DMS114 treated with DMSO at 0.1 percent for 48 hours (cell line): Measurements from ENCODE around the gene KIAA1614.

Experiments used
- DNase-seq: peaks from one replicate; lab custom pipeline; 2025; ENCODE audit not compliant: unreplicated experiment; lab: John Stamatoyannopoulos, UW

The KIAA1614 gene

DNA sequence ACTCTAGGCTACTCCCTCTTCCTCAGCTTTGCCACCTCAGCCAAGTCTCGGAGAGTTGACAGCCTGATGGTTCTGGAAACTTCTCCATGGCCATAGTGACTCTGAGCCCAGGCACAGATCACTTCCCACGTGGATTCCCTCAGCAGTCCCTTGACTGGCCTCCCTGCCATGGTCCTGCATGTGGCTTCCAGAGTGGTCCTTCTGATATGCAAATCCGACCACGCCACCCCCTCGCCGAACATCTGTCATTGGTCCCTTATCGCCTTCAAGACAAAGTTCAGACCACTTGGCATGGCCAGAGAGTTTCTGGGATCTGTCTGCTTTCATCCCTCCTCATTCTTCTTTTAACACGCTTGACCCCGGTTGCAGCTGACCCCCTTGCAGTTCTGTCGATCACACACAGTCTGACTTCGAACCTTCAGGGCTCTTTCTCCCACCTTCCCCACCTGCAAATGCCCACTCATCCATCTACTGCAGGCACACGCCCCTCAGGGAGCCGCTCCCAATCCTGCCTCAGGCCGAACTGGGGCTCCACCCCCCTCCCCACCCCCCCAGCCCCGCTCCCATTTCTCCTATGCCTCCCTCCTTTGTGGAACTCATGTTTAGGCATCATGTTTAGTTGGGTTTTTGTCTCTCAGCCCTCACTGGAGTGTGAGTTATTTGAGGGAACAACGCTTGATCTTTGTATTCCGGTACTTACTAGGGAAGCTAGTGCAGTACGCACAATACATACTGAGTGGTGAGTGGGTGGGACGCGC lies 29.0 kb downstream of the KIAA1614 start:
- DNase-seq, result no peak

GRCh38 chr1:180945151-180945550 lies 32.5 kb downstream of the KIAA1614 start:
- no peak for DNase-seq

GRCh38 chr1:180945551-180945950 lies 32.9 kb downstream of the KIAA1614 start:
- no peak for DNase-seq

DNA sequence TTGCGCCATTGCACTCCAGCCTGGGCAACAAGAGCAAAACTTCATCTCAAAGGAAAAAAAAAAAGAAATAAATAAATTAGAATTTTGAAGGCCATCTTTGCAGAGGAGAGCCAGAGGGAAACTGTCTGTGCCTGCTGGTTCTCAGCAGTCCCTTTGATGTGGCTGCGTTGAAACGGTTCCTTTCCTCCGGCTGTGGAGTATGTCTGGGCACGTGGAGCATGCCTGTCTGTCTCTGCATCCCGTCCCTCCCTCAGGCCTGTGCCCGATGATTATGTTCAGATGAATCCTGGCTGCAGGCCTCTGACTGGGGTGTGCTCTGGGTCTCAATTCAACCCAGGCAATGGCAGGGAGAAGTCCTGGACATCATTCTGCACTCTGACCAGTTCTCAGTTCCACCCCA lies 33.4 kb downstream of the KIAA1614 start:
- no peak for DNase-seq

GRCh38 chr1:180946541-180947498 lies 34.1 kb downstream of the KIAA1614 start:
- DNase-seq, result no peak

GRCh38 chr1:180947499-180947885 lies 34.8 kb downstream of the KIAA1614 start:
- no peak for DNase-seq

DNA sequence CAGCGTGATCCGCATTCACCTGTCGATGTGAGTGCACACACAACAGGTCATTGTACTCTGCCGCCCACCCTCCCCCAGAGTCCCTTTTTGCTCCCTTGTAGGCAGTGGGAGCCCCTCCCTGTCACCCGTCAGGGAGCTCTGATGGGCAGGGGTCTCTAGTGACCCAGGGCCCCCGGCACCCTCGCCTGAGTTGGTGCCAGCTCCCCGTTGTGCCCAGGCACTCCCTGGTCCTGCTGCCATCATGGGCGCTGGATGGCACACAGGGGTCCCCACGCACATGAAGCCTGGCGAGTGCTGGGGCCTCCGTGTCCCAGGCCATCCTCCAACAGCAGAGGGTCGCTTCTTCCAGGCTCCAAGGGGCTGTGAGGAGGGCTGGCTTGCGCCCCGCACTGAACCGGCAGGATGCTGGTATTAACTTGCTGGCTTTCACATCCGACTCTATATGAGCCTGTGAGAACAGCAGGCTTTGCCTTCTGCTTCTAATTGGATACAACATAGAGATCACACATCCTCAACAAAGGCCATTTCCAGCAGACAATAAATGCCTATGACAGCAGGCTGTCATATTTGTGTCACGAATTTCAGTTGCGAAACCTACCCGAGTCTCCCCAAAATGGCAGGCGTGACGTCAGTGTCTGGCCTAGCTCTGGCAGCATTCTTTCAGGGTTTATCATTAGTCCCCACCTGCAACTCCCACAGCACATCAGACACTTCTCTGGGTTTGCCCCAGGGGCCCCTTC lies 35.4 kb downstream of the KIAA1614 start:
- no peak for DNase-seq

GRCh38 chr1:180948641-180949615 lies 36.2 kb downstream of the KIAA1614 start:
- no peak for DNase-seq

- no peak for DNase-seq
These were observed 36.9 kb downstream of the KIAA1614 start for GRCh38 chr1:180949616-180950000.

- no peak for DNase-seq
These were observed 37.6 kb downstream of the KIAA1614 start for GRCh38 chr1:180950321-180950720.

- DNase-seq, result no peak
These were observed 38.6 kb downstream of the KIAA1614 start for GRCh38 chr1:180951186-180951745.

DNA sequence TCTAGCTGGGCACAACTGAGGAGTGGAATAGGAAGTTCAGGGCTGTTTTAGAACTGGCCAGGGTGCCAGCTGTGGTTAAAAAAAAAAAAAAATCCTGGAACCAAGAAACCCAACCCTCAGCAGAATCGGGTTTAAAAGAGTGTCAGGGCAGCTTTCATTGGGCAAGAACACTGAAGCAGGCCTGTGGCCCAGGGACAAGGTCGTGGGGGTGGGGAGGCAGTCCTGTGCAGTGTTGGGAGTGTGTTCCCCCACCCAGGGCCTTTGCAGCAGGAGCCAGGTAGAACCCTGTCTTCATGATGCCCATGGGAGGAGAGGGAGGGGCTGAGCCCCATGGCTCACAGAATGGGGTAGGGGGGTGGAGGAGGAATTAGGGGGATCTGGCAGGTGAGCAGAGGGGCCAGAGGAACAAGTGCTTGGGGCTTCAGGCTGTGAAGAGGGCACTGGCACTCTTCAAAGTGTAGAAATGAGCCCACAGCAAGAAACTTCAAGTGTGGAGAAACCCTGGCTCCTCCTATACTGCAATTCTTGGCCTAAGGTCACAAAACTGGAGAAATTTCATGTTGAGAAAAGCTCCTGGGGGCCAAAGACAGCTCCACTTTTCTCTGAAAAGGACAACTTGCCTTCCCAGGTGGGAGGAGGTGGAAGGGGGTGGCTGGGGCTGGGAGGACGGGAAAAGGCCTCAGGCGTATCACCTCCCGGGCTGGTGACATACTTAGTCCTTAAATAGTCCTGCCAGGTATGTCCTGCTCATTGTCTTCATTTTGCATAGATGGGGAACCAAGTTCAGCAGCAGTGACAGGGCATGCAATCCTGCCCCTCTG lies 39.3 kb downstream of the KIAA1614 start:
- no peak for DNase-seq

DNA sequence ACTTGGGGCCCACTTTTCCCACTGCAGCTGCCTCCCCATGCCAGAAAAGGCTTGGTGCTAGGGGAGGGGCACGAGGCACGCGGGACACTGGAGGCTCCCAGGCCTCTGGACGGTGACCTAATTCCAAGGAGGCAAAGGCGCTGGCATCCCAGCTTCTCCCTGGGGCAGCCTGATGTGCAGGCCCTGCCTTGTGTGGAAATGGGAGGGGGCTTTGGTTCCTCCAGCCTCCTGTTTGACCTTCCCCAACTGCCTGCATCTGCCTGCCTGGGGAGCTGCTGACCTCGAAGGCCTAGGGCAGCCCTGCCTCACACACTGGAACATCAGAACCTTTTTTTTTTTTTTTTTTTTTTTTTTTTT lies 39.9 kb downstream of the KIAA1614 start:
- DNase-seq, result no peak

DNA sequence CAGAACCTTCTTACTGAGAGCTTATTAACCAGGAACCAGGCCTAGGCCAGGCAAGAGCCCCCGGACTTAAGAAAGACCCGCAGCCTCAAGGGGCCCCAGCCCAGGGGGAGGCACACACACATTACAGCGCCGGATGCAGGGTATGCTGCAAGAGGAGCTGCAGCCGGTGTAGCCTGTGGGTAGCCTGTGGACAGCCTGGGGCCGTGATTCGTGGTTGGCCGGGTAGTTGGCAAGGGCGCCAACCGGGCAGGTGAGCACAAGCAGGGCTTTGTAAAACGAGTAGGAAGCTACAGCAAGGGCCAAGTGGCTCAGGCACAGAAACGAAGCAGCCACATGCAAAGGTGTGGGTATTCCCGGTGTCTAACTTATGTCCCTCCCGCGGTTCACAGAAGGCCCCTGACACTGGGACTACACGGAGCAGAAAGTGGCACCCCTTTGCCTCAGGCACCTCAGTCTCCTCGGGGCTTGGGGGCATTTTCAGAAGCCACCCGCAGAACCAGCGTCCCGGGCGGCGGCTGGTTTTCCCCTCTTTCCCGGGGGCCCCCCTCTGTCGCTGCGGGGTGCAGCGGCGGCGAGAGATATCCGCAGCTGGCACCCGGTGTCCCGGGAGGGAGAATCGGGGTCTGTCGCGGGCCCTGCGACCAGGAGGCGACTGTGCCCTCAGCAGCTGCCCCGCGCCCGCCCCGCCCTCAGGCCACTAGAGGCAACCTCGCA lies 40.8 kb downstream of the KIAA1614 start:
- no peak for DNase-seq

DNA sequence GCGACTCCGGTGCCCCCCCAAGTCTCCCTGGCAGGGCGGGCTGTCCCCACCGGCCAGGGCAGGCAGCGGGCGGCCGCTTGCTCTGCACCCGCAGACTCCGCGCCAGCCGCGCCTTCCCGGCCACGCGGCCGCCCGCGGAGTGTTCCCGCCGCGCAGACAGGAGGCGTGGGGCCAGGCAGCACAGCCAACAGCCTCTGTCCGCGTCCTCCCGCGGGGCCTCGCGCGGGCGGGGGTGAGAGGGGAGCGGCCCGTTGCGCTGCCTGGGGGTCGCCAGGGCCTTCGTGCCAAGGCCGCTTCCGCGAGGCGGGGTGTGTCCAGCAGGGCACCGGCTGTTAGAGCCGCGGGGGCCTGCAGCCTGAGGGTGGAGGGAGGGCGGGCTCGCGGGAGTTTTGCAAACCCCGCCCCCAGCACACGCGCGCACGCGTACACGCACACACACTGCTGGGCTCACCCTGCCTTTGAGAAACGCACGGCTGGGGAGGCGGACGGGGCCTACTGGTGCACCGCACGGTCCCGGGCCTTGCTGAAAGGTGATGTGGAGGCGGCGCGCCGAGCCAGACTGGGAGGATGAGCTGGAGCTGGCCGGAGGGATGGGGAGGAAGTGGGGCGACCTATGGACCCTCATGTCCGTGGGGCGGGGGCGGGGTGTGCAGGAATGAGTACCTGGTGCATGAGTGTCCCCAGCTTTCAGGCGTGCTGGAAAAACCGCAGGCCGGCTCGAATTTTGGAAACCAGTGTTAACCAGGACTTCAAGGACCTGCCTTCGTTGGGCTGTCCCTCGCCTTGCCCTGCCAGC lies 41.5 kb downstream of the KIAA1614 start:
- no peak for DNase-seq

DNA sequence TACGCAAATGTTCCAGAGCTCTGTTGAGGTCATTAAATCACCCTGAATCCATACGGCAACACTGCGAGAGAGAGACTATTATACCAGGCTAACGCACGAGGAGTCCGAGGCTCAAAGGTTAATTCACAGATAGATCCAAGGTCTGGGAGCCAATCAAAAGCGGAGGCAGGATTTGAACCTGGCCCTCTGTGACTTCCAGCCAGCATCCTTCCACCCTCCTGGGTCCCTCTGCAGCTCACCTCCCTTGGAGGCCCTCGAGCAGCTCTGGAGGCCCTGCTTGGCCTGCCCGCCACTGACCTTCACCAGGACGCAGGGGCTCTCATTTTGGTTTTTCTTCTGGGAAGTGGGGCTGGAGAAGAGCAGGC lies 42.1 kb downstream of the KIAA1614 start:
- DNase-seq, result no peak

GRCh38 chr1:180956028-180956640 lies 43.4 kb downstream of the KIAA1614 start:
- DNase-seq, result no peak
